G401 (cell line): ENCODE data around the gene CHTF18. TPM values are rescaled to one million over a fixed set of nuclear protein-coding genes. Genes with fewer than 3 reads are reported as not detected.

Source experiments
- DNase-seq: peaks from one replicate; pipeline ENCODE4 v3.0.0-alpha.2; 2015; ENCODE audit warnings: low spot score
- in situ Hi-C: cut with HindIII; loops from 2 replicates; pipeline ENCODE4 v1.10.0; 2016; ENCODE audit warnings: low sequenced_read_pairs, mixed read lengths
- total RNA-seq: library from RNA; depleted of rRNA; stranded (reverse); fragments of >200 nt; shearing (Covaris generic); gene quantifications from 2 replicates; pipeline ENCODE4 v1.2.3, GENCODE V29; 2014

Gene CHTF18
- total RNA-seq, 1 experiment from 2014 or later = 61.4 TPM

DNA sequence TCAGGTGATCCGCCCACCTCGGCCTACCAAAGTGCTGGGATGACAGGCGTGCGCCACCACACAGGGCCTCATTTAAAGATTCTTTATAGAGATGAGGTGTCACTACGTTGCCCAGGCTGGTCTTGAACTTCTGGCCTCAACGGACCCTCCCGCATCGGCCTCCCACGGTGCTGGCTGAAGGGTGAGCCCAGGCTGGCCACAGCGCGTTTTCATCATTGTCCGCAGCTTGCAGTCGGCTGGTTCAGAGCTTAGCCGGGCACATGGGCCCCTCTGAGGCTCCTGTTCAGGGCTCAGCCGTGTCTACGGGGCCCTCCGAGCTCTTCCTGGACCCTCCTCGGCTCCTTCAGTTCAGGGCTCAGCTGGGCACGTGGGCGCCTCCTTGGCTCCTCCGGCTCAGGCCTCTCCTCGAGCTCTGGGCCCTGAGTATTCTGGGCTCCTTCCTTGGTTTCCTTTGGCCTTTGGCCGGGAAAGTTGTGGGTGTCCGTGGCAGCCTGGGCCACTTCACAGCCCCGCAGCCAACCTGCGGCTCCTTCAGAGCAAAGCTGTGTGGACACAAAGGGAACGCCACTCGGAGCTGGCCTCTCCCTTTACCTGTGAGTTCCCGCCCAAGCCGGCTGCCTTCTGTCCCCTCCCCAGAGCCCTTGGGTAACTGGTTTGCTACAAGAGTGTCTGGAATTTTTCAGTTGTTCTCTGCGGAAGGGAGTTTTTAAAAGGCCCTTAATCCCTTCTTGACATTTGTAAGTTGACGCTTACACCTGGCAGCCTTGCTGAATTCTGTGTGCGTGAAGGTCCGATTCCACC lies 29.1 kb upstream of the CHTF18 start:
- in situ Hi-C loops = no loop called here

GRCh38 chr16:760065-760464 lies 28.4 kb upstream of the CHTF18 start:
- DNase-seq = no peak
- in situ Hi-C loops = no loop called here

More for the DNA sequence above, 29.1 kb upstream of the CHTF18 start:
- no peak for DNase-seq

- in situ Hi-C loops = no loop called here
- no peak for DNase-seq
These were observed 27.7 kb upstream of the CHTF18 start, which contains the start of gene MSLN for GRCh38 chr16:760545-761343. Gene MSLN (plus strand): TSS chr16:760734. CDS start chr16:762681, 1,947 bp downstream.

GRCh38 chr16:761625-762513 lies 26.6 kb upstream of the CHTF18 start:
- in situ Hi-C loops = no loop called here

GRCh38 chr16:762595-763268 lies 25.7 kb upstream of the CHTF18 start:
- in situ Hi-C loops = no loop called here
- no peak for DNase-seq

More at GRCh38 chr16:761625-762513, 26.6 kb upstream of the CHTF18 start:
- DNase-seq = no peak

DNA sequence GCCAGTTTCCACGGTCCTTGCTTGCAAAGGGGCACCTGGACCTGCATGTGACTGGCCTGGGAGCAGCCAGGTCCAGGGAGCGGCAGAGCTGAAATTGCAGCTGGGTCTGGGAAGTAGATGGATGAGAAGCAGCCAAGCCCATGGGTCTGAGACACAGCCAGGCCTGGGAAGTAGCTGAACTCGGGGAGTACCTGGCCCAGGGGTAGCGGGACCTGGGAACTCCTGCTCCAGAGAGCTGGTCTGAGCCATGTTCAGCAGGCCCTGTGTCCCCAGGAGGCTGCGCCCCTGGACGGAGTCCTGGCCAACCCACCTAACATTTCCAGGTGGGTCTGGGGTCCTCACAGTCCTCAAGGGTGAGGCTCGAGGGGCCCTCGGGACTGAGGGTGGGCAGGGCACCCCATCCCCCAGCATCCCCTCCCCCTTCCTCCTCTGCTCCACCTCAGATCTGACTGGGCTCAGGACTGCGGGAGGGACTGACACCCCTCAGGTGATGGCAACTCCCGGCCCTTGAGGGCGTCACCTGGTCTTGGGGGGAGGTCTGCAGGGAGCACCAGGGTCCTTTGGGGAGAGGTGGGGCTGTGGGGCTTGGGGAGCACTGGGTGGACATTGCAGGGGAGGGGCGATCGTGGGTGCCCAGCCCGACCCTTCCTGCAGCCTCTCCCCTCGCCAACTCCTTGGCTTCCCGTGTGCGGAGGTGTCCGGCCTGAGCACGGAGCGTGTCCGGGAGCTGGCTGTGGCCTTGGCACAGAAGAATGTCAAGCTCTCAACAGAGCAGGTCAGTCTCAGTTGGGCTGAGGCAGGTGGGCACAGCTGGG lies 24.8 kb upstream of the CHTF18 start:
- no peak for DNase-seq
- in situ Hi-C loops = no loop called here

- DNase-seq = no peak
- in situ Hi-C loops = no loop called here
These were observed 24.2 kb upstream of the CHTF18 start for GRCh38 chr16:764184-764750.

DNA sequence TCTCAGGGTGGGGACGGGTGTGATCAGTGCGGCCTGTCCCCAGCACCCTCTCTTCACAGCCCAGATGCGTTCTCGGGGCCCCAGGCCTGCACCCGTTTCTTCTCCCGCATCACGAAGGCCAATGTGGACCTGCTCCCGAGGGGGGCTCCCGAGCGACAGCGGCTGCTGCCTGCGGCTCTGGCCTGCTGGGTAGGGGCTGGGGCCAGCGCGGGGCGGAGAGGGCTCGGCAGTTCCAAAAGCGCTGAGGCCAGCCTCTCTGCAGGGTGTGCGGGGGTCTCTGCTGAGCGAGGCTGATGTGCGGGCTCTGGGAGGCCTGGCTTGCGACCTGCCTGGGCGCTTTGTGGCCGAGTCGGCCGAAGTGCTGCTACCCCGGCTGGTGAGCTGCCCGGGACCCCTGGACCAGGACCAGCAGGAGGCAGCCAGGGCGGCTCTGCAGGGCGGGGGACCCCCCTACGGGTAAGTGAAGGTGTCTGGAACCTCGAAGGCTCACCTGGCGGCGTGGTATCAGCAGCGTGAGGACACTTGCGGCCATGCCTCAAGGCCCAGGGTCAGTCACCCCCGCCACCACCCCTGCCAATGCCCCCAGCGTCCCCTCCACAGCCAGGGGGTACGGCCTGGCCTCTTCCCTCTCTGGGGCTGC lies 23.5 kb upstream of the CHTF18 start:
- no peak for DNase-seq
- in situ Hi-C loops = no loop called here

- in situ Hi-C loops = no loop called here
- no peak for DNase-seq
These were observed 22.9 kb upstream of the CHTF18 start for GRCh38 chr16:765488-765865.

DNA sequence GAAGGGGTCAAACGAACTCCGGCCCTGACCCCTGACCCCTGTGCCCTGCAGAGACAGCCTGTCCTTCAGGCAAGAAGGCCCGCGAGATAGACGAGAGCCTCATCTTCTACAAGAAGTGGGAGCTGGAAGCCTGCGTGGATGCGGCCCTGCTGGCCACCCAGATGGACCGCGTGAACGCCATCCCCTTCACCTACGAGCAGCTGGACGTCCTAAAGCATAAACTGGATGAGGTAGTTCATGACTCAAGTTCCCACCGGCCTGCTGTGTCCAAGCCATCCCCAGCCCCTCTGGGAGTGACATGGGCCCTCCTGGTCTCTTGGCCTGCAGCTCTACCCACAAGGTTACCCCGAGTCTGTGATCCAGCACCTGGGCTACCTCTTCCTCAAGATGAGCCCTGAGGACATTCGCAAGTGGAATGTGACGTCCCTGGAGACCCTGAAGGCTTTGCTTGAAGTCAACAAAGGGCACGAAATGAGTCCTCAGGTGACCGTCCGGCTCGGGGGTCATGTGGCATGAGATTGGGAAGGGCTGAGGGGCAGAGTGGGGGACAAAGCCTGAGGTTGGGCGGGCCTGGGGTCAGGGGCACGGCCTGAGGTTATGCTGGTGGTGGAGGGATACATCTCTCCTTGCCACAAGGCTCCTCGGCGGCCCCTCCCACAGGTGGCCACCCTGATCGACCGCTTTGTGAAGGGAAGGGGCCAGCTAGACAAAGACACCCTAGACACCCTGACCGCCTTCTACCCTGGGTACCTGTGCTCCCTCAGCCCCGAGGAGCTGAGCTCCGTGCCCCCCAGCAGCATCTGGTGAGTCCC lies 22.2 kb upstream of the CHTF18 start:
- in situ Hi-C loops = no loop called here
- DNase-seq = no peak

DNA sequence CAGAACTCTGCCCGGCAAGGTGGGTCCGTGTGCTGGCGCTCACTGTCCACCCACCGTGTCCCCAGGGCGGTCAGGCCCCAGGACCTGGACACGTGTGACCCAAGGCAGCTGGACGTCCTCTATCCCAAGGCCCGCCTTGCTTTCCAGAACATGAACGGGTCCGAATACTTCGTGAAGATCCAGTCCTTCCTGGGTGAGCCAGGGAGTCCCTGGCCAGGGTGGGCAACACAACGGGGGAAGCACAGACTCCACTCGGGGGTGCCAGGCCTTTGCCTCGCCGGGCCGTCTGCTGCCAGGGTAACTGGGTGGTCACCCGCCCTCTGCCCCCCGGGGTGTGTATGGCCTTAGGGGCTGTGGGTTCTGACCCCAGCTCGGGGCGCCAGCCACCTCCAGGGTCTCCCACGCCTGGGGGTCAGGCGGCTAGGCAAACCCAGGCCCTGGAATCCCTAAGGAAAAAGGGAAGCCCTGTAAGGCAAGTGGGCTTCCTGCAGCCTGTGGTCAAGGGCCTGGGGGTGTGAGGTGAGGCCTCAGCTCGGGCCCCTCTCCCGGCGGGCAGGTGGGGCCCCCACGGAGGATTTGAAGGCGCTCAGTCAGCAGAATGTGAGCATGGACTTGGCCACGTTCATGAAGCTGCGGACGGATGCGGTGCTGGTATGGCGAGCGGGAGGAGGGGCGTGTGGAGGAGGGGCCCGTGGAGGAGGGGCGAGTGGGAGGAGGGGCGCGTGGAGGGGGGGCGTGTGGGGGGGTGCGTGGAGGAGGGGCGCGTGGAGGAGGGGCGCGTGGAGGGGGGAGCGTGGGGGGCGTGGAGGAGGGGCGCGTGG lies 21.4 kb upstream of the CHTF18 start:
- no peak for DNase-seq
- in situ Hi-C loops = no loop called here

DNA sequence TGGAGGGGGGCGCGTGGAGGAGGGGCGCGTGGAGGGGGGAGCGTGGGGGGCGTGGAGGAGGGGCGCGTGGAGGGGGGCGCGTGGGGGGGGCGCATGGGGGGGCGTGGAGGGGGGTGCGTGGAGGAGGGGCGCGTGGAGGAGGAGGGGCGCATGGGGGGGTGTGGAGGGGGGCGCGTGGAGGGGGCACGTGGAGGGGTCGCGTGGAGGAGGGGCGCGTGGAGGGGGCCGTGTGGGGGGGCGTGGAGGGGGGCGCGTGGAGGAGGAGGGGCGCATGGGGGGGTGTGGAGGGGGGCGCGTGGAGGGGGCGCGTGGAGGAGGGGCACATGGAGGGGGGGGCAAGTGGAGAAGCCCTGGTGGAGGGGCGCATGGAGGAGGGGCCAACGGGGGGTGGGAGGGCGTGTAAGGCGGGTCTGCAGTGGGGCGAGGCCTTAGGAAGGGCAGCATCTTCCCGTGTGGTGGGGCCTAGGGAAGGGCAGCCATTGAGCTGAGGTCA lies 20.6 kb upstream of the CHTF18 start:
- no peak for DNase-seq
- in situ Hi-C loops = no loop called here

DNA sequence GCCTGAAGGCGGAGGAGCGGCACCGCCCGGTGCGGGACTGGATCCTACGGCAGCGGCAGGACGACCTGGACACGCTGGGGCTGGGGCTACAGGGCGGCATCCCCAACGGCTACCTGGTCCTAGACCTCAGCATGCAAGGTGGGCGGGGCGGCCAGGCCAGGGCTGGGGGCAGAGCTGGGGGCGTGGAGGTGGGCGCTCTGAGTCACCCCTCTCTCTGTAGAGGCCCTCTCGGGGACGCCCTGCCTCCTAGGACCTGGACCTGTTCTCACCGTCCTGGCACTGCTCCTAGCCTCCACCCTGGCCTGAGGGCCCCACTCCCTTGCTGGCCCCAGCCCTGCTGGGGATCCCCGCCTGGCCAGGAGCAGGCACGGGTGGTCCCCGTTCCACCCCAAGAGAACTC lies 20.0 kb upstream of the CHTF18 start:
- no peak for DNase-seq
- in situ Hi-C loops = no loop called here

GRCh38 chr16:769184-769784 lies 19.1 kb upstream of the CHTF18 start:
- in situ Hi-C loops = no loop called here
- peak; percentile 13 for DNase-seq

DNA sequence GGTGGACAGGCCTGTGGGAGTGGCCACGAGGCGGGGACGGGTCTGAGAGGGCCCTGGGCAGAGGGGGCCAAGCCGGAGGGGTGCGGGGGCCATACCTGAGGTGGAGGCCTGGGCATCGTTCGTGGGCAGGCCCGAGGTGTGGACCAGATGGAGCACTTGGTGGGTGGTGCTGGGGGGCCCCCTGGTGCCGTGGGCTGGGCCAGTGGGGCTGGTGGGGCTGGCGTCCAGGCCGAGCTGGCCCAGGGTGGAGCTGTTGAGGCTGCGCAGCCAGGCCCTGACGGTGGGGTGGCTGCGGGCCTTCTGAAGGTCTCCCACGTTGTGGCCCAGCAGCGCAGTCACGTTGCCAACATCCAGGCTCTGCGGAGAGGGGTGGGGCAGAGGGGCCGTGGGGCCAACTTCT lies 18.5 kb upstream of the CHTF18 start:
- DNase-seq = no peak
- in situ Hi-C loops = no loop called here
